Neuronal stem cell (in vitro differentiated cells): Measurements from ENCODE around the gene CENPA.

ENCODE experiments used
- DNase-seq: peaks from one replicate; pipeline ENCODE4 v3.0.0-alpha.2; 2013; ENCODE audit warnings: low spot score
- H2AFZ ChIP-seq: one replicate; pipeline ENCODE4 v1.6.1; 2013; ENCODE audit warnings: mild to moderate bottlenecking, low read length, inconsistent platforms
- H2AK5ac ChIP-seq: 2 replicates; pipeline ENCODE4 v1.6.1; 2013; ENCODE audit warnings: low read depth, mild to moderate bottlenecking, inconsistent platforms, low read length, moderate library complexity, mixed read lengths
- H2BK120ac ChIP-seq: 2 replicates; pipeline ENCODE4 v1.6.1; 2013; ENCODE audit warnings: low read depth, mild to moderate bottlenecking, inconsistent platforms, low read length, moderate library complexity, mixed read lengths
- H2BK12ac ChIP-seq: one replicate; pipeline ENCODE4 v1.6.1; 2013; ENCODE audit warnings: low read length, inconsistent platforms
- H2BK15ac ChIP-seq: 2 replicates; pipeline ENCODE4 v1.6.1; 2013; ENCODE audit warnings: mild to moderate bottlenecking, low read length, inconsistent platforms, mixed read lengths
- H2BK5ac ChIP-seq: one replicate; pipeline ENCODE4 v1.6.1; 2013; ENCODE audit warnings: inconsistent platforms, mild to moderate bottlenecking, low read length, moderate library complexity
- H3K14ac ChIP-seq: one replicate; pipeline ENCODE4 v1.6.1; 2013; ENCODE audit warnings: low read length, inconsistent platforms
- H3K18ac ChIP-seq: 2 replicates; pipeline ENCODE4 v1.6.1; 2013; ENCODE audit warnings: low read length, inconsistent platforms
- H3K23ac ChIP-seq: 2 replicates; pipeline ENCODE4 v1.6.1; 2013; ENCODE audit warnings: low read depth, mild to moderate bottlenecking, mixed read lengths, low read length, inconsistent platforms; ENCODE audit not compliant: poor library complexity
- H3K27ac ChIP-seq: replicated peaks from 3 replicates; pipeline ENCODE4 v1.5.1; 2013; ENCODE audit warnings: low read length, inconsistent platforms
- H3K27me3 ChIP-seq, 3 experiments: 2 replicates each; pipeline ENCODE4 v1.6.1; 2013; ENCODE audit warnings: low read length in 3 of 3, mild to moderate bottlenecking in 2 of 3, inconsistent platforms in 1 of 3, low read depth in 1 of 3, mixed read lengths in 1 of 3, moderate library complexity in 1 of 3; ENCODE audit not compliant: control insufficient read depth in 3 of 3, insufficient read depth in 3 of 3
- H3K36me3 ChIP-seq, 2 donors: replicated peaks in 1 of 2; 2 replicates each; pipeline ENCODE4 v1.6.1; 2013; ENCODE audit warnings: low read length in 2 of 2; ENCODE audit not compliant: control insufficient read depth in 2 of 2, insufficient read depth in 2 of 2
- H3K4ac ChIP-seq: 2 replicates; pipeline ENCODE4 v1.6.1; 2013; ENCODE audit warnings: inconsistent platforms, mild to moderate bottlenecking, low read length, moderate library complexity
- H3K4me1 ChIP-seq, 2 donors: 1 replicate in 1 of 2; 2 replicates in 1 of 2; pipeline ENCODE4 v1.6.1; 2013; ENCODE audit warnings: low read length in 2 of 2, low read depth in 1 of 2; ENCODE audit not compliant: control insufficient read depth in 2 of 2, insufficient read depth in 1 of 2
- H3K4me2 ChIP-seq: one replicate; pipeline ENCODE4 v1.6.1; 2013; ENCODE audit warnings: mild to moderate bottlenecking, low read length, inconsistent platforms; ENCODE audit not compliant: insufficient read depth, poor library complexity, severe bottlenecking
- H3K4me3 ChIP-seq, 2 donors: 2 replicates each; pipeline ENCODE4 v1.5.1; 2013; ENCODE audit warnings: low read length in 2 of 2, mild to moderate bottlenecking in 2 of 2, inconsistent platforms in 1 of 2, moderate library complexity in 1 of 2
- H3K79me1 ChIP-seq: one replicate; pipeline ENCODE4 v1.6.1; 2013; ENCODE audit warnings: low read depth, mild to moderate bottlenecking, inconsistent platforms, low read length, moderate library complexity
- H3K9ac ChIP-seq: one replicate; pipeline ENCODE4 v1.6.1; 2013; ENCODE audit warnings: mild to moderate bottlenecking, low read depth, low read length, inconsistent platforms; ENCODE audit not compliant: poor library complexity
- H3K9me3 ChIP-seq, 2 donors: replicated peaks in 1 of 2; 2 replicates each; pipeline versions ENCODE3 to v1.6.1; 2013; ENCODE audit warnings: low read length in 2 of 2, mild to moderate bottlenecking in 2 of 2, inconsistent platforms in 1 of 2, low read depth in 1 of 2, mixed read lengths in 1 of 2, moderate library complexity in 1 of 2; ENCODE audit not compliant: control insufficient read depth in 2 of 2, insufficient read depth in 1 of 2
- H4K8ac ChIP-seq: one replicate; pipeline ENCODE4 v1.6.1; 2013; ENCODE audit warnings: low read depth, mild to moderate bottlenecking, inconsistent platforms, low read length, moderate library complexity
- H4K91ac ChIP-seq: one replicate; pipeline ENCODE4 v1.6.1; 2013; ENCODE audit warnings: low read length, low read depth, mild to moderate bottlenecking, inconsistent platforms; ENCODE audit not compliant: poor library complexity
- WGBS, 2 donors: extraction: QIAGEN DNeasy Blood & Tissue Kit; methylation state at CpG; one replicate each; pipeline ENCODE4 v1.1.7; 2013; ENCODE audit warnings: missing lambda C conversion rate in 2 of 2, mixed read lengths in 1 of 2; ENCODE audit not compliant: insufficient read length in 2 of 2, insufficient replicate concordance in 1 of 2; ENCODE audit errors: extremely low coverage in 2 of 2; 5-methylcytosine and 5-hydroxymethylcytosine counted together

Gene CENPA

DNA sequence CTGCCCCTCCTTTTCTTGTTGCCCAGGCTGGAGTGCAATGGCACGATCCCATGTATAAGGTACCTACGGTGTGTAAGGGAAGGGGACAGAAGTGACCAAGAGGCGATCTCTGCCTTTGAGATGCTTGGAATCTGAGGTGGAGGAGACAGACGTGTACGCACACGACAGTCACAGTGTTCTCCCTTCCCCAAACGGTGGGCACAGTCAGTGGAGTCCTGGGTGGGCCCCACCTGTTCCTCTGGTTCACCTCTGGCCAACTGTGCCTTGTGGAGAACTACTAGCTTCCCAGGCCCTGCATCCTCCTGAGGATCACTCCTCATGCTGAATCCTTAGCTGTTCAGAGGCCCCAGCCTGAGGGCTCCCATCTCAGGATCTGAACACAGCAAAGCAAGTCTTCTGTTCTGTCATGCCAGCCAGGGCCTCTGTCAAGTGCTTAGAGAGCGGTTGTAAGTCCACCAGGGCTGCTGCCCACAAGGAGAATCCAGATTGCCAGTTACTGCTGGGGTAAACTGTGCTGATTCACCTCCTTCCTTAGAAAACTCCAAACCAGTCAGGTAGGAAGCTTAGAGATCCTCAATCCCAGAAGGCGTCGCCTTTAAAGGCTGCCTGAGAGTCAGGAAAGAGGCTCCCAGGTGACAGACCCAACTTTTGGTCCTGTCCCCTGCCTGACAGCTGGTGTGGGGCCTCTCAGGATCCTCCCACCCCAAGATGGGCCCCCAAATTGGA lies 20.2 kb upstream of the CENPA start:
- no peak overlapping the region for H3K4me2 ChIP-seq
- peak overlapping the region in 1 of 2 donors; percentile 92 for H3K4me3 ChIP-seq
- no peak overlapping the region for H3K9ac ChIP-seq
- peaks cover 7 to 34% of the 10 kb centered on the region in 2 donors for H3K4me1 ChIP-seq
- H3K4ac ChIP-seq: no peak overlapping the region
- H3K36me3 ChIP-seq: peaks cover 0 to 41% of the 10 kb centered on the region in 2 donors
- H4K8ac ChIP-seq: no peak overlapping the region
- no peaks in the 10 kb centered on the region for H3K9me3 ChIP-seq
- no peak overlapping the region for H3K27ac ChIP-seq
- H2BK12ac ChIP-seq: no peak overlapping the region
- no peak overlapping the region for H2BK120ac ChIP-seq
- DNase-seq: no peak
- no peak overlapping the region for H4K91ac ChIP-seq
- no peak overlapping the region for H2AFZ ChIP-seq
- H2AK5ac ChIP-seq: no peak overlapping the region
- no peak overlapping the region for H2BK15ac ChIP-seq
- H3K14ac ChIP-seq: no peak overlapping the region
- WGBS, 2 donors: no CpG with 5 or more reads among the region's 10 CpGs
- no peak overlapping the region for H2BK5ac ChIP-seq
- peaks cover 3% of the 10 kb centered on the region for H3K79me1 ChIP-seq
- H3K27me3 ChIP-seq: no peaks in the 10 kb centered on the region
- H3K23ac ChIP-seq: no peak overlapping the region
- no peak overlapping the region for H3K18ac ChIP-seq

DNA sequence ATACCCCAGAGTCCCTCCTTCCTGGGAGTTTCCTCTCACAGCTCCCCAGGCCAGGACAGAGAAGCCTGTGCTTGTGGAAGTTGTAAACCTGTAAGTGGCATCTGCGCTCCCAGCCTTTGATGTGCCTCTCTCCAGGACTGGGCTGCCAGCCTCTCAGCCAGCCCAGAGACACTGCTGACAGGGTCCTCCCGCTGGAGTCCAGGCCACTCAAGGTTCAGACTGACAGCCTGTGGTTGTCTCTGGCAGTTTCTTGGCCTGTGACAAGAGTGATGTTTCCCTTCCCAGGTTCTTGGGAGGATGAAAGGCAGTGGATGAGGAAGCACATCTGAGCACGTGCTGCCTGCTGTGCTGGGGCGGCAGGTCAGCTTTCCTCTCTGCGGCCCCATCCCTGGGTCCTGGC lies 18.7 kb upstream of the CENPA start:
- WGBS, 2 donors: no CpG with 5 or more reads among the region's 5 CpGs

GRCh38 chr2:26767894-26768487 lies 17.9 kb upstream of the CENPA start:
- DNase-seq: no peak
- no CpG with 5 or more reads among the region's 5 CpGs for WGBS, 2 donors

More for the DNA sequence above, 18.7 kb upstream of the CENPA start:
- Histone ChIP-seq H3K18ac (no peak overlapping the region), H3K23ac (no peak overlapping the region), H3K14ac (no peak overlapping the region), H3K27me3 (no peaks in the 10 kb centered on the region), H4K91ac (no peak overlapping the region), H3K4me2 (no peak overlapping the region), H2BK5ac (no peak overlapping the region), H2BK12ac (no peak overlapping the region), H3K9me3 (no peaks in the 10 kb centered on the region), H3K79me1 (peaks cover 3% of the 10 kb centered on the region), H3K4ac (no peak overlapping the region), H4K8ac (no peak overlapping the region), H2AFZ (no peak overlapping the region), H3K4me1 (peaks cover 7 to 34% of the 10 kb centered on the region in 2 donors), H2BK15ac (no peak overlapping the region), H3K36me3 (peaks cover 0 to 51% of the 10 kb centered on the region in 2 donors), H3K27ac (no peak overlapping the region), H3K4me3 (no peak overlapping the region), H3K9ac (no peak overlapping the region), H2AK5ac (no peak overlapping the region), H2BK120ac (no peak overlapping the region)
- DNase-seq: no peak

GRCh38 chr2:26768759-26769088 lies 17.1 kb upstream of the CENPA start:
- no peak for DNase-seq
- Histone ChIP-seq H3K4ac (no peak overlapping the region), H3K4me1 (peaks cover 7 to 34% of the 10 kb centered on the region in 2 donors), H3K23ac (peak overlapping the region; percentile 81), H4K8ac (no peak overlapping the region), H2BK120ac (no peak overlapping the region), H3K27me3 (no peaks in the 10 kb centered on the region), H4K91ac (no peak overlapping the region), H2BK15ac (no peak overlapping the region), H3K4me3 (no peak overlapping the region), H2BK5ac (peak overlapping the region; percentile 78), H3K9me3 (no peaks in the 10 kb centered on the region), H3K9ac (no peak overlapping the region), H3K36me3 (peaks cover 0 to 62% of the 10 kb centered on the region in 2 donors), H3K18ac (no peak overlapping the region), H2AK5ac (no peak overlapping the region), H2BK12ac (no peak overlapping the region), H3K27ac (no peak overlapping the region), H3K14ac (no peak overlapping the region), H3K4me2 (no peak overlapping the region), H2AFZ (no peak overlapping the region), H3K79me1 (peaks cover 3% of the 10 kb centered on the region)
- no CpG with 5 or more reads among the region's 3 CpGs for WGBS, 2 donors

More at GRCh38 chr2:26767894-26768487, 17.9 kb upstream of the CENPA start:
- no peak overlapping the region for H3K14ac ChIP-seq
- no peak overlapping the region for H3K23ac ChIP-seq
- no peaks in the 10 kb centered on the region for H3K9me3 ChIP-seq
- H3K4me1 ChIP-seq: peaks cover 7 to 34% of the 10 kb centered on the region in 2 donors
- H4K8ac ChIP-seq: no peak overlapping the region
- H4K91ac ChIP-seq: no peak overlapping the region
- no peak overlapping the region for H2BK5ac ChIP-seq
- H2AK5ac ChIP-seq: no peak overlapping the region
- H2BK12ac ChIP-seq: no peak overlapping the region
- no peak overlapping the region for H2BK15ac ChIP-seq
- H3K18ac ChIP-seq: no peak overlapping the region
- peaks cover 0 to 59% of the 10 kb centered on the region in 2 donors for H3K36me3 ChIP-seq
- H2AFZ ChIP-seq: no peak overlapping the region
- H3K27ac ChIP-seq: no peak overlapping the region
- H3K79me1 ChIP-seq: peaks cover 3% of the 10 kb centered on the region
- H3K9ac ChIP-seq: no peak overlapping the region
- no peak overlapping the region for H3K4me2 ChIP-seq
- H3K4me3 ChIP-seq: no peak overlapping the region
- no peak overlapping the region for H3K4ac ChIP-seq
- H3K27me3 ChIP-seq: no peaks in the 10 kb centered on the region
- no peak overlapping the region for H2BK120ac ChIP-seq
